ENCODE results near the gene DNAJC3. TPM values are rescaled to one million over a fixed set of nuclear protein-coding genes. Genes with fewer than 3 reads are reported as not detected.

The DNAJC3 gene, protein sequence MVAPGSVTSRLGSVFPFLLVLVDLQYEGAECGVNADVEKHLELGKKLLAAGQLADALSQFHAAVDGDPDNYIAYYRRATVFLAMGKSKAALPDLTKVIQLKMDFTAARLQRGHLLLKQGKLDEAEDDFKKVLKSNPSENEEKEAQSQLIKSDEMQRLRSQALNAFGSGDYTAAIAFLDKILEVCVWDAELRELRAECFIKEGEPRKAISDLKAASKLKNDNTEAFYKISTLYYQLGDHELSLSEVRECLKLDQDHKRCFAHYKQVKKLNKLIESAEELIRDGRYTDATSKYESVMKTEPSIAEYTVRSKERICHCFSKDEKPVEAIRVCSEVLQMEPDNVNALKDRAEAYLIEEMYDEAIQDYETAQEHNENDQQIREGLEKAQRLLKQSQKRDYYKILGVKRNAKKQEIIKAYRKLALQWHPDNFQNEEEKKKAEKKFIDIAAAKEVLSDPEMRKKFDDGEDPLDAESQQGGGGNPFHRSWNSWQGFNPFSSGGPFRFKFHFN
- total RNA-seq: 10 to 100 TPM; 27.1 to 33.5 (median 30.7) TPM

DNA sequence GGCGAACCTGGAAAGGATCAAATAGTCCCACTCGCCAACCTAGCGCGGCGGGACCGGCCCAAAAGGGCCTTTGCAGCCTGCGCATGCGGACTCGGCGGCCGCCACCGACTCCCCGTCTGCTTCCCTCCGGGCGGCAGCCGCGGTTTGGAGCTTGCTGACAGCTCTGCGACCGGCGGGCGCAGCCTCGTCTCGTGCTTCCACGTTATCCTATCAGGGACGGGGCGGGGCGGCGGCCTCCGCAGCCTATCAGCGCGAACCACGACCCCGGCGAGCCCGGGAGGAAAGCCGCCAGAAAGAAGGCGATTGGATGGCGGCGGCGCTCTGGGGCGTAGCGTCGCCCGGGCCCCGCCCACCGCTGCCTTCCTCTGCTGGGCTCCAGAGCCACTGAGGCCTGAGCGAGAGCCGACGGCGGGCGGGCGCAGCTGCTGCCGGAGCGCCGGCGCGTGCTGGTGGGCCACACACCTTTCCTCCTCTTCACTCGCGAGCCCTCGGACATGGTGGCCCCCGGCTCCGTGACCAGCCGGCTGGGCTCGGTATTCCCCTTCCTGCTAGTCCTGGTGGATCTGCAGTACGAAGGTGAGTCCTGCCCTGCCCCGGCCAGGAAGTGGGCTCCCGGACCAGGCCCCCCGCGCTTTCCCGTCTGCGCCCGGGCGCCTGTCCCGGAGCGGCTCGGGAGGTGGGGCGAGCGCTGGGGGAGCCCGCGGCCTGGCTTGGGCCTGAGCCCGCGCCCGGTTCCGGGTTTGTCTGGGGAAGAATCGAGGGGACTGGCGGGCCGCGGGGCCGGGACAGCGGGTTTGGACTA, at the start of gene DNAJC3:
Gene DNAJC3, plus strand, starts transcription at position 378 of the 802 bp plus-strand sequence. Its CDS starts 117 bp downstream, at position 495.
- DNase-seq (ENCODE audit: low spot score in 2 of 2): peak; percentile 99 to 100
- WGBS: no CpG with 5 or more reads among the region's 90 CpGs
- no peaks in the 10 kb centered on the region for H3K9me3 ChIP-seq
- H3K27me3 ChIP-seq: no peaks in the 10 kb centered on the region
- H3K4me1 ChIP-seq: peaks cover 29% of the 10 kb centered on the region
- H3K27ac ChIP-seq: peak within 1 kb of the TSS; percentile 91
- TF ChIP-seq, protein P1, sequence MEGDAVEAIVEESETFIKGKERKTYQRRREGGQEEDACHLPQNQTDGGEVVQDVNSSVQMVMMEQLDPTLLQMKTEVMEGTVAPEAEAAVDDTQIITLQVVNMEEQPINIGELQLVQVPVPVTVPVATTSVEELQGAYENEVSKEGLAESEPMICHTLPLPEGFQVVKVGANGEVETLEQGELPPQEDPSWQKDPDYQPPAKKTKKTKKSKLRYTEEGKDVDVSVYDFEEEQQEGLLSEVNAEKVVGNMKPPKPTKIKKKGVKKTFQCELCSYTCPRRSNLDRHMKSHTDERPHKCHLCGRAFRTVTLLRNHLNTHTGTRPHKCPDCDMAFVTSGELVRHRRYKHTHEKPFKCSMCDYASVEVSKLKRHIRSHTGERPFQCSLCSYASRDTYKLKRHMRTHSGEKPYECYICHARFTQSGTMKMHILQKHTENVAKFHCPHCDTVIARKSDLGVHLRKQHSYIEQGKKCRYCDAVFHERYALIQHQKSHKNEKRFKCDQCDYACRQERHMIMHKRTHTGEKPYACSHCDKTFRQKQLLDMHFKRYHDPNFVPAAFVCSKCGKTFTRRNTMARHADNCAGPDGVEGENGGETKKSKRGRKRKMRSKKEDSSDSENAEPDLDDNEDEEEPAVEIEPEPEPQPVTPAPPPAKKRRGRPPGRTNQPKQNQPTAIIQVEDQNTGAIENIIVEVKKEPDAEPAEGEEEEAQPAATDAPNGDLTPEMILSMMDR (IDR thresholded peaks at IDR 0.05): no peak
- TF ChIP-seq EP300 (IDR thresholded peaks at IDR 0.05) (no peak), POLR2AphosphoS5 (IDR thresholded peaks at IDR 0.05) (peak; percentile 62 to 86 (median 65)), POLR2A (IDR thresholded peaks at IDR 0.05) (peak; percentile 87 to 95)
- peaks cover 3% of the 10 kb centered on the region for H3K36me3 ChIP-seq
- H3K4me3 ChIP-seq: peak within 1 kb of the TSS; percentile 72

DNA sequence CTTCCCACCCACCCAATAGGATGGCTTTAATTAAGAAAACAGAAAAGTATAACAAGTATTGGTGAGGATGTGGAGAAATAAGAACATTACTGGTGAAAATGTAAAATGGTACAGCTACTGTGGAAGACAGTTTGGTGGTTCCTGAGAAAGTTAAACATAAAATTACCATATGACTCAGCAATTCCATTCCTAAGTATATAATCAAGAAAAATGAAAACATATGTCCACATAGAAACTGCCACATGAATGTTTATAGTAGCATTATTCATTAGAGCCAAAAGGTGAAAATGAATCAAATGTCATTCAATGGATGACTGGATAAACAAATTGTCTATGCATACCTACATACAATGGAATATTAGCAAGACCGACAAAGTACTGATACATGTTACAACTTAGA, 49.3 kb upstream of the DNAJC3 start:
- 95% methylated on average over 1 of the region's 1 CpG for WGBS

DNA sequence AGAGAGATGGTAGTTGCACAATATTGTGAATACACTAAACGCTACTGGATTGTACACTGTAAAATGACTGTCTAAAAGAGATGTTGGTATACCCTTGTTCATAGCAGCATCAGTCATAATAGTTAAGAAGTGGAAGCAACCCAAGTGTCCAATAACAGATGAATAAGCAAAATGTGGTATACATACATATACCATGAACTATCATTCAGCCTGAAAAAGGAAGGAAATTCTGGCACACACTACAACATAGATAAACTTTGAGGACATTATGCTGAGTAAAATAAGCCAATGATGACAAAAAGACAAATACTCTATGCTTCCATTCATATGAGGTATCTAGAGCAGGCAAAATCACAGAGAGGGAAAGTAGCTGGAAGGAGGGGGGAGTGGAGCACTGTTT, 48.5 kb upstream of the DNAJC3 start:
- no peak for TF ChIP-seq EP300 (IDR thresholded peaks at IDR 0.05)
- TF ChIP-seq, protein P1 (IDR thresholded peaks at IDR 0.05): no peak
- no peak for TF ChIP-seq POLR2AphosphoS5 (IDR thresholded peaks at IDR 0.05)
- no peak for TF ChIP-seq POLR2A (IDR thresholded peaks at IDR 0.05)
- H3K27me3 ChIP-seq: no peaks in the 10 kb centered on the region
- H3K36me3 ChIP-seq: peaks cover 8% of the 10 kb centered on the region
- no peak for DNase-seq (ENCODE audit: low spot score in 2 of 2)
- H3K4me1 ChIP-seq: no peaks in the 10 kb centered on the region
- H3K9me3 ChIP-seq: no peaks in the 10 kb centered on the region
- 92% methylated on average over 1 of the region's 1 CpG for WGBS
- H3K27ac ChIP-seq: no peak overlapping the region
- no peak overlapping the region for H3K4me3 ChIP-seq

More for the DNA sequence above, 49.3 kb upstream of the DNAJC3 start:
- TF ChIP-seq EP300 (IDR thresholded peaks at IDR 0.05) (no peak), POLR2A (IDR thresholded peaks at IDR 0.05) (no peak), POLR2AphosphoS5 (IDR thresholded peaks at IDR 0.05) (no peak)
- TF ChIP-seq, protein P1 (IDR thresholded peaks at IDR 0.05): no peak
- H3K27ac ChIP-seq: no peak overlapping the region
- H3K9me3 ChIP-seq: no peaks in the 10 kb centered on the region
- H3K4me1 ChIP-seq: no peaks in the 10 kb centered on the region
- DNase-seq (ENCODE audit: low spot score in 2 of 2): no peak
- H3K4me3 ChIP-seq: no peak overlapping the region
- no peaks in the 10 kb centered on the region for H3K27me3 ChIP-seq
- H3K36me3 ChIP-seq: peaks cover 8% of the 10 kb centered on the region

DNA sequence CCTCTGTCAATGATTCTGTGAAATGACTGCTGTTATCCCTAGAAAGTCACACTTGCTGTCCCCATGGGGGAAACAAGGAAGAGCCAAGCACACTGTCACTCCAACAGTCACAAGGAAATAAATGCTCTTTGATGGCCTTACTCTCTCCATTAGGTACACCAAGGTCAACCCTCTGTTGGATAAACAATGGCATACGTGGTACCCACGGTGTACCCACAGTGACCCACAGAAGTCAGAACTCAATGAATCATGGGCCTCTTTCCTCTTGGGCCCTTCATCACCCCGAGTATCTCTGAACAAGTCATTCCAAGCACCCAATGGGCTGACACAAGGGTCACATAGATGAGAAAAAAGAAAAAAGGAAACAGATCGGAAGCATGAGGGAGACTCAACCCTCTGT, 47.9 kb upstream of the DNAJC3 start:
- no peak overlapping the region for H3K4me3 ChIP-seq
- no peak for DNase-seq (ENCODE audit: low spot score in 2 of 2)
- no peaks in the 10 kb centered on the region for H3K27me3 ChIP-seq
- 80% methylated on average over 4 of the region's 4 CpGs for WGBS
- peaks cover 8% of the 10 kb centered on the region for H3K36me3 ChIP-seq
- TF ChIP-seq EP300 (IDR thresholded peaks at IDR 0.05): no peak
- TF ChIP-seq, protein P1 (IDR thresholded peaks at IDR 0.05): no peak
- TF ChIP-seq POLR2A (IDR thresholded peaks at IDR 0.05): no peak
- TF ChIP-seq POLR2AphosphoS5 (IDR thresholded peaks at IDR 0.05): no peak
- no peaks in the 10 kb centered on the region for H3K9me3 ChIP-seq
- H3K4me1 ChIP-seq: no peaks in the 10 kb centered on the region
- no peak overlapping the region for H3K27ac ChIP-seq

DNA sequence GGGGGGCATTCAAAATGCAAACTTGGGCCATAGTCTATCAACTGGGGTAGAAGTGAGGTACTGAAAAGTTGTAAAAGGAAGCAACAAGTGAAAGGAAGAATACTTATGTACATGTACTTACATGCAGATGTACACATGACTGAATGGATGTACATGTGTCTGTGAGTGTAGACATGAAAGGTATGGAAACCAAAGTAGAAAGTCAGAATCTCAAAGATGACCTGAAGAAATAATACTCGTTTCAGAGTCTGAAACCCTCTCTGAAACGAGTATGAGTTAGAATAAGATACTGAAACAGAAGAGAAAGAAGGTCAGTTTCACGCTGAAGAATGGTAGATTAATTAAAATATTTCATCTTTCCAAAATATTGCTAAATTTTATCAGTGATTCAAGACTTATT, 46.3 kb upstream of the DNAJC3 start:
- H3K36me3 ChIP-seq: peaks cover 8% of the 10 kb centered on the region
- TF ChIP-seq EP300 (IDR thresholded peaks at IDR 0.05): no peak
- DNase-seq (ENCODE audit: low spot score in 2 of 2): no peak
- no peak overlapping the region for H3K4me3 ChIP-seq
- WGBS: 80% methylated on average over 3 of the region's 3 CpGs
- no peaks in the 10 kb centered on the region for H3K27me3 ChIP-seq
- no peak overlapping the region for H3K27ac ChIP-seq
- no peaks in the 10 kb centered on the region for H3K4me1 ChIP-seq
- no peaks in the 10 kb centered on the region for H3K9me3 ChIP-seq
